Activated naive CD4-positive, alpha-beta T cell treated with Interleukin-2 at 50 U/mL for 16 hours (primary cell): ENCODE measurements around the gene SLC27A3.

Source experiments
- DNase-seq: peaks from one replicate; pipeline ENCODE4 v3.0.0-alpha.2; 2020

SLC27A3 gene

GRCh38 chr1:153774780-153775457 lies at the start of gene SLC27A3:
TSS of gene SLC27A3 (plus strand) at chr1:153775407. CDS start at chr1:153775498, 91 bp downstream.
- no peak for DNase-seq

- DNase-seq, result peak; percentile 99
Measured at GRCh38 chr1:153727463-153728304, 47.5 kb upstream of the SLC27A3 start, which contains the start of gene INTS3. TSS of gene INTS3 (plus strand) at chr1:153728050. CDS start at chr1:153728635, 585 bp downstream.

GRCh38 chr1:153728305-153729066 lies 46.7 kb upstream of the SLC27A3 start:
- DNase-seq, result peak; percentile 45

GRCh38 chr1:153730468-153730988 lies 44.7 kb upstream of the SLC27A3 start:
- DNase-seq, result no peak

GRCh38 chr1:153733970-153734369 lies 41.2 kb upstream of the SLC27A3 start:
- DNase-seq, result no peak

GRCh38 chr1:153734396-153735089 lies 40.7 kb upstream of the SLC27A3 start:
- DNase-seq, result no peak

- DNase-seq, result no peak
Measured at GRCh38 chr1:153735090-153735420, 40.2 kb upstream of the SLC27A3 start.

GRCh38 chr1:153741986-153742385 lies 33.2 kb upstream of the SLC27A3 start:
- no peak for DNase-seq

- no peak for DNase-seq
Measured at GRCh38 chr1:153742411-153743142, 32.6 kb upstream of the SLC27A3 start.

GRCh38 chr1:153745417-153745816 lies 29.8 kb upstream of the SLC27A3 start:
- no peak for DNase-seq

GRCh38 chr1:153746174-153746573 lies 29.0 kb upstream of the SLC27A3 start:
- DNase-seq, result no peak

- DNase-seq, result no peak
Measured at GRCh38 chr1:153748903-153749302, 26.3 kb upstream of the SLC27A3 start.

- DNase-seq, result peak; percentile 82
Measured at GRCh38 chr1:153749408-153750005, 25.7 kb upstream of the SLC27A3 start.

- no peak for DNase-seq
Measured at GRCh38 chr1:153750026-153750995, 24.9 kb upstream of the SLC27A3 start.

GRCh38 chr1:153752072-153752471 lies 23.1 kb upstream of the SLC27A3 start:
- no peak for DNase-seq

- no peak for DNase-seq
Measured at GRCh38 chr1:153752571-153753195, 22.5 kb upstream of the SLC27A3 start.

- no peak for DNase-seq
Measured at GRCh38 chr1:153754266-153754665, 20.9 kb upstream of the SLC27A3 start.

- DNase-seq, result no peak
Measured at GRCh38 chr1:153760440-153760839, 14.8 kb upstream of the SLC27A3 start.

GRCh38 chr1:153763365-153764225 lies 11.6 kb upstream of the SLC27A3 start:
- DNase-seq, result no peak
